ENCODE measurements around the gene TREML1.

DNA sequence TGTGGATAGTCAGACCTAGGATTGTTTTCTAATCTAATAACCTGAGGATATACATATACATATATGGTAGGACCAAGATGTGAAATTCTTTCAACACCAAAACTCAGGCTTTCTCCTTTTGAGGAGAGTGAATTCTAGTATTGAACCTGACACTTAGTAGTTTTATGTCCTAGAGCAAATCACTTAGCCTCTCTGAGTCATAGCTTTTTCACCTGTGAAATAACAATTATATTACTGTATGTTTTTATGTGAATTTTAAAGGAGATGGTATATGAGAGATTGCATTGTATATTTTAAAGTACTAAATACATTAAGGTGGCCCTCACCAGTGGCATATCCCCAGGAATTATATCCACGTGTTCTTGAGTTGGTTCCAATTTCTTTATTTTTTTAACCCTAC, 34.6 kb downstream of the TREML1 start:
- TF ChIP-seq TEAD4 (IDR thresholded peaks at IDR 0.05; ENCODE audit: borderline replicate concordance, insufficient read depth) (no peak), POLR2AphosphoS5 (IDR thresholded peaks at IDR 0.05; ENCODE audit: low read depth, low read length) (no peak)
- TF ChIP-seq, protein P1, sequence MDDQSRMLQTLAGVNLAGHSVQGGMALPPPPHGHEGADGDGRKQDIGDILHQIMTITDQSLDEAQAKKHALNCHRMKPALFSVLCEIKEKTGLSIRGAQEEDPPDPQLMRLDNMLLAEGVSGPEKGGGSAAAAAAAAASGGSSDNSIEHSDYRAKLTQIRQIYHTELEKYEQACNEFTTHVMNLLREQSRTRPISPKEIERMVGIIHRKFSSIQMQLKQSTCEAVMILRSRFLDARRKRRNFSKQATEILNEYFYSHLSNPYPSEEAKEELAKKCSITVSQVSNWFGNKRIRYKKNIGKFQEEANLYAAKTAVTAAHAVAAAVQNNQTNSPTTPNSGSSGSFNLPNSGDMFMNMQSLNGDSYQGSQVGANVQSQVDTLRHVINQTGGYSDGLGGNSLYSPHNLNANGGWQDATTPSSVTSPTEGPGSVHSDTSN (IDR thresholded peaks at IDR 0.05), result no peak
